Brain microvascular endothelial cell (primary cell): Measurements from ENCODE around the gene UNC5B.

Experiments
- DNase-seq: peaks from one replicate; pipeline ENCODE4 v3.0.0-alpha.2; 2020
- H3K27ac ChIP-seq: fragments of 250-450 bp; sonication (Bioruptor Pico); 2 replicates; pipeline ENCODE4 v1.5.1; 2020; ENCODE audit warnings: mild to moderate bottlenecking, moderate library complexity
- H3K27me3 ChIP-seq: fragments of 250-450 bp; sonication (Bioruptor Pico); replicated peaks from 2 replicates; pipeline ENCODE4 v1.5.1; 2020; ENCODE audit warnings: mild to moderate bottlenecking
- H3K36me3 ChIP-seq: fragments of 250-450 bp; sonication (Bioruptor Pico); replicated peaks from 2 replicates; pipeline ENCODE4 v1.5.1; 2020; ENCODE audit warnings: mild to moderate bottlenecking
- H3K4me3 ChIP-seq: 2 replicates; pipeline ENCODE4 v1.5.1; 2011; ENCODE audit warnings: low read depth, mild to moderate bottlenecking, control low read depth, low read length, moderate library complexity
- CTCF ChIP-seq: IDR thresholded peaks from 2 replicates; pipeline ENCODE4 v1.5.1; 2011; ENCODE audit warnings: low read depth, mild to moderate bottlenecking, moderate library complexity, low read length, control low read depth, inconsistent platforms; ENCODE audit errors: missing control alignments
- in situ Hi-C: cut with HindIII; loops from 2 replicates; pipeline ENCODE4 v1.10.0; 2017; ENCODE audit warnings: low sequenced_read_pairs, low pct_ligation_motif_present

Gene UNC5B

GRCh38 chr10:71179382-71179781 is 33.0 kb upstream of the UNC5B start:
- Histone ChIP-seq H3K4me3 (no peak overlapping the region), H3K36me3 (no peaks in the 10 kb centered on the region), H3K27ac (no peak overlapping the region), H3K27me3 (peaks cover 10% of the 10 kb centered on the region)
- TF ChIP-seq CTCF: no peak
- in situ Hi-C loops: no loop called here
- DNase-seq: no peak

GRCh38 chr10:71184421-71184820 is 27.9 kb upstream of the UNC5B start:
- no peak for TF ChIP-seq CTCF
- Histone ChIP-seq H3K27ac (no peak overlapping the region), H3K36me3 (no peaks in the 10 kb centered on the region), H3K4me3 (no peak overlapping the region), H3K27me3 (peaks cover 2% of the 10 kb centered on the region)
- no peak for DNase-seq
- in situ Hi-C loops: no loop called here

GRCh38 chr10:71185209-71185608 is 27.2 kb upstream of the UNC5B start:
- peaks cover 2% of the 10 kb centered on the region for H3K27me3 ChIP-seq
- H3K4me3 ChIP-seq: no peak overlapping the region
- no peaks in the 10 kb centered on the region for H3K36me3 ChIP-seq
- DNase-seq: no peak
- in situ Hi-C loops: no loop called here
- TF ChIP-seq CTCF: no peak
- no peak overlapping the region for H3K27ac ChIP-seq

- no peaks in the 10 kb centered on the region for H3K36me3 ChIP-seq
- in situ Hi-C loops: no loop called here
- no peak overlapping the region for H3K27ac ChIP-seq
- no peak overlapping the region for H3K4me3 ChIP-seq
- DNase-seq: no peak
- no peak for TF ChIP-seq CTCF
- H3K27me3 ChIP-seq: no peaks in the 10 kb centered on the region
Observed at GRCh38 chr10:71187197-71187596, 25.2 kb upstream of the UNC5B start.

- Histone ChIP-seq H3K4me3 (no peak overlapping the region), H3K27ac (no peak overlapping the region), H3K36me3 (no peaks in the 10 kb centered on the region), H3K27me3 (no peaks in the 10 kb centered on the region)
- DNase-seq: no peak
- no peak for TF ChIP-seq CTCF
- in situ Hi-C loops: no loop called here
Observed at GRCh38 chr10:71187600-71187999, 24.8 kb upstream of the UNC5B start.

- DNase-seq: no peak
- no peak for TF ChIP-seq CTCF
- no peaks in the 10 kb centered on the region for H3K27me3 ChIP-seq
- no peak overlapping the region for H3K4me3 ChIP-seq
- H3K36me3 ChIP-seq: no peaks in the 10 kb centered on the region
- in situ Hi-C loops: no loop called here
- no peak overlapping the region for H3K27ac ChIP-seq
Observed at GRCh38 chr10:71188201-71188600, 24.2 kb upstream of the UNC5B start.
